GM20000 (cell line): ENCODE results near the gene RALGPS1.

Experiments used
- DNase-seq: peaks from one replicate; pipeline ENCODE4 v3.0.0; 2012; ENCODE audit warnings: low spot score
- TF ChIP-seq, protein P1 (sequence below): IDR thresholded peaks from 2 replicates; pipeline ENCODE4 v1.5.1; 2012; ENCODE audit warnings: mild to moderate bottlenecking, control low read depth; ENCODE audit errors: extremely low read depth, missing control alignments

RALGPS1 gene

GRCh38 chr9:127202461-127203169, 288.0 kb downstream of the RALGPS1 start:
- no peak for DNase-seq
- TF ChIP-seq, protein P1, sequence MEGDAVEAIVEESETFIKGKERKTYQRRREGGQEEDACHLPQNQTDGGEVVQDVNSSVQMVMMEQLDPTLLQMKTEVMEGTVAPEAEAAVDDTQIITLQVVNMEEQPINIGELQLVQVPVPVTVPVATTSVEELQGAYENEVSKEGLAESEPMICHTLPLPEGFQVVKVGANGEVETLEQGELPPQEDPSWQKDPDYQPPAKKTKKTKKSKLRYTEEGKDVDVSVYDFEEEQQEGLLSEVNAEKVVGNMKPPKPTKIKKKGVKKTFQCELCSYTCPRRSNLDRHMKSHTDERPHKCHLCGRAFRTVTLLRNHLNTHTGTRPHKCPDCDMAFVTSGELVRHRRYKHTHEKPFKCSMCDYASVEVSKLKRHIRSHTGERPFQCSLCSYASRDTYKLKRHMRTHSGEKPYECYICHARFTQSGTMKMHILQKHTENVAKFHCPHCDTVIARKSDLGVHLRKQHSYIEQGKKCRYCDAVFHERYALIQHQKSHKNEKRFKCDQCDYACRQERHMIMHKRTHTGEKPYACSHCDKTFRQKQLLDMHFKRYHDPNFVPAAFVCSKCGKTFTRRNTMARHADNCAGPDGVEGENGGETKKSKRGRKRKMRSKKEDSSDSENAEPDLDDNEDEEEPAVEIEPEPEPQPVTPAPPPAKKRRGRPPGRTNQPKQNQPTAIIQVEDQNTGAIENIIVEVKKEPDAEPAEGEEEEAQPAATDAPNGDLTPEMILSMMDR: no peak

DNA sequence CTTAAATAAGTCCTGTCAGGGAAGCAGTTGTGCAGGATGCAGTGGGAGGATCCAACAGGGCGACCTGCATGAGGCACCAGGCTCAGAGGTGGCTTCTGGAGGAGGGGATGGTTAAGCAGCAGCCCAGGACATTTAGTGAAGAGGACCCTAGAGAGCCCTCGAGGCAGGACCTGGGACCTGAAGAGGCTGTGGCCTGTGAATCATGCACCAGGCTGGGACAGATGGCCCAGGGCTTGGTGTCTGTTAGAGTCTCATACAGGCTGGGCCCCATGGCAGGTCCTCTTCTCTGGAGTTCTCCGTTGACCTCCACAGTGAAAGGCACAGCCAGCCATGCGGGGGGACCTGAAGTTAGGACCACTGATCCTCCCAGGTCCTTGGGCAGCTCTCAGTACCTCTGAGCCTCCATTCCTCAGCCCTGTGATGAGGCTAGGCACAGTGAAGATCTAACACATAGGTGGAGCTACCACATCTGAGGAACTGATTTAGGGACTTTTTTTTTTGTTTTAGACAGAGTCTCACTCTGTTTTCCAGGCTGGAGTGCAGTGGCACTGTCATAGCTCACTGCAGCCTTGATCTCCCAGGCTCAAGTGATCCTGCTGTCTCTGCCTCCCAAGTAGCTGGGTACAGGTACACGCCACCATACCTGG, 289.2 kb downstream of the RALGPS1 start:
- DNase-seq: no peak
- TF ChIP-seq, protein P1: no peak

DNA sequence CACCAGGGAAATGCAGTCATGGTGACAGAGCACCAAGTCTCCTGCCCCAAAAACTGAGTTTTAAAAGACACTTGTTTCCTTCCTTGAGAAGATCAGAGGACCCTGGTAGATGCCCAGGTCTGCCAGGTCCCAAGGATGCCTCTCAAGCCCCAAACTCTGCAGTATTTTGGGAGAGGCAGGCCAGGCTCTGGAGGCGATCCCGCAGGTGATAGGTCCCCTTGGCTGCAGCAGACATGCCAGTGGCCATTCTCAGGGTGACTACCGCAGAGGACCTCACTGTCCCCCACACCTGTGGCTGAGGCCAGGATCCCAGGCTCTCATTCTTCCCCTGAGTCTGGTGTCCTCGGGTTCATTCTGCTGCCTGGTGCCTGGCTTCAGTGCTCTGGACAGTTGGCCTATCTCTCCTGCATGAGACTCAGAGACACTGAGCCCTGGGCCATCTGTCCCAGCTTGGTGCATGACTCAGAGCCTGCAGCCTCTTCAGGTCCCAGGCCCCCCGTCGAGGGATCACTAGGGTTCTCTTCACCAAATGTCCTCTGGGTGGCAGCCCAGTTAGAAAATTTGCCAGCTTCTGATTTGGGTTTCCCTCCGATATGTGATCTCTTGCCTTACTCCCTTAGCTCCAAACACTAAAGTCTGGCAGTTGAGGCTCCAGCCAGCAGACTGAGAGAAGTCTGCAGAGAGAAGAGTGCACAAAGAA, 290.3 kb downstream of the RALGPS1 start:
- TF ChIP-seq, protein P1: no peak
- no peak for DNase-seq

- DNase-seq: no peak
- TF ChIP-seq, protein P1: no peak
These were observed 291.4 kb downstream of the RALGPS1 start for GRCh38 chr9:127205952-127206351.

DNA sequence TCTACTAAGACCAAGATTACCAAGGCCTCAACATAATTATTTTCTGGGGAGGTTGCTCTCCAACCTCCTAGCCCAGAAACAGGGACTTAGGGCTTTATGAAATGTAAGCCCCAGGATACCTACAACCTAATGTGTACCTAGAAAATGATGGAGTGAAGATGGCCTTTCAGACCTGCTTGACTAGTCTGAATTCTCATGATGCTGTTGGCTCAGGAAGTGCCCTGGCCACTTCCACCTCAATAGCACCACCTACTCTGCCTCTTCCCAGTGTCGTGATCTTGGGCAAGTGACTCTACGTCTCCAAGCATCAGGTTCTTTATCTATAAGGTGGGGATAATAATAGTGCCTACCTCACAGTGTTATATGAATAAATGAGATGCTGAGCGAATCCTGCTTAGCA, 292.1 kb downstream of the RALGPS1 start:
- TF ChIP-seq, protein P1: no peak
- no peak for DNase-seq

GRCh38 chr9:127207734-127208410, 293.3 kb downstream of the RALGPS1 start:
- DNase-seq: no peak
- TF ChIP-seq, protein P1: no peak
